ENCODE results near the gene ITGA5. TPM values are rescaled to one million over a fixed set of nuclear protein-coding genes. Genes with fewer than 3 reads are reported as not detected.

ITGA5 gene
- total and polyA plus RNA-seq, 9 of the 15 experiments (the other 6 are each of a cell fraction or from before 2014, with no cell fraction given) = 9.1 to 82.1 (median 47.4) TPM

- H3K4me1 ChIP-seq (replicated peaks in 1 of 2; ENCODE audit: control insufficient read depth in 2 of 2, insufficient read depth in 2 of 2, low read length in 2 of 2) = peaks cover 34 to 43% of the 10 kb centered on the region in 2 experiments
- DNase-seq (ENCODE audit: extremely low read depth in 1 of 4, low spot score in 3 of 4) (no peak), FAIRE-seq (no peak), ATAC-seq (no peak)
- intact Hi-C loops (cut with micrococcal nuclease) (loop anchor here (1.0 to 10.0 kb wide), 6 partner anchors 23 to 375 kb away; partner anchors contain the start of genes CBX5, COPZ1, HNRNPA1 and HOXC10), in situ Hi-C loops (cut with MboI) (loop anchor here (10.0 kb wide), 2 partner anchors 65 to 375 kb away; partner anchors contain the start of gene HOXC10)
- H3K9me3 ChIP-seq (replicated peaks; ENCODE audit: control insufficient read depth, insufficient read depth, low read depth, low read length) = no peaks in the 10 kb centered on the region
- H3K27me3 ChIP-seq (ENCODE audit: control insufficient read depth in 2 of 2, insufficient read depth in 2 of 2, low read length in 2 of 2) = no peaks in the 10 kb centered on the region
- no peaks in the 10 kb centered on the region for H3K36me3 ChIP-seq (ENCODE audit: control insufficient read depth, insufficient read depth, low read length)
- BruUV-seq (replicated peaks) = TSS peak; percentile 91
- H2AFZ ChIP-seq (ENCODE audit: low read depth, low read length) = peak overlapping the region; percentile 79
- H3K9ac ChIP-seq (ENCODE audit: insufficient read depth in 1 of 2, low read depth in 2 of 2, low read length in 2 of 2) = peak overlapping the region; percentile 70 to 72; a peak in 3 of 4 replicates
- WGBS (ENCODE audit: insufficient coverage, low coverage, missing lambda C conversion rate) = 19% methylated on average over 9 of the region's 9 CpGs
- peaks cover 26% of the 10 kb centered on the region; the same call in 2 of the 3 replicates for H3K79me2 ChIP-seq (ENCODE audit: control insufficient read depth, insufficient read depth, low read length)
- ChIA-PET CTCF (ENCODE audit: low intra/inter-chr PET ratio) (interaction anchor here (0.8 to 3.9 kb wide), 10 partner anchors 20 to 144 kb away, joined by 3 to 34 read pairs (median 8); no protein-coding TSS in a partner anchor), POLR2A (interaction anchor here (0.7 to 5.8 kb wide), 22 partner anchors 9 to 140 kb away, joined by 3 to 57 read pairs (median 8); partner anchors contain the start of genes CBX5, COPZ1, HNRNPA1 and NFE2)
- H3K9me1 ChIP-seq (ENCODE audit: control insufficient read depth, insufficient read depth, low read length) = no peaks in the 10 kb centered on the region
- peak overlapping the region; percentile 77 for H3K4me2 ChIP-seq (ENCODE audit: insufficient read depth, low read length)
- H3K4me3 ChIP-seq = peak overlapping the region; percentile 28
- H3K27ac ChIP-seq (ENCODE audit: extremely low read depth, low read depth, low read length) = peak overlapping the region; percentile 89
- H4K20me1 ChIP-seq (replicated peaks; ENCODE audit: control insufficient read depth, insufficient read depth, low read length) = no peaks in the 10 kb centered on the region
- TF ChIP-seq NONO (IDR thresholded peaks at IDR 0.05; ENCODE audit: low read depth in 2 of 2, low read length in 1 of 2) (no peak), MITF (IDR thresholded peaks at IDR 0.05) (no peak), PCBP1 (IDR thresholded peaks at IDR 0.05; ENCODE audit: low read depth, low read length, poor library complexity, severe bottlenecking) (no peak), RBM34 (IDR thresholded peaks at IDR 0.05; ENCODE audit: borderline replicate concordance, insufficient read depth, low read length) (no peak), MCM7 (IDR thresholded peaks at IDR 0.05) (peak in 1 of 2 experiments; percentile 44; a peak in 1 of 4 replicates), EP300 (IDR thresholded peaks at IDR 0.05; ENCODE audit: low read length) (no peak), ZNF41 (CRISPR knock-in tag; conservative IDR thresholded peaks at IDR 0.05) (no peak), PHF20 (IDR thresholded peaks at IDR 0.05; ENCODE audit: partially characterized antibody) (peak; percentile 78), ADNP (tag; IDR thresholded peaks at IDR 0.05) (peak; percentile 100), TBP (optimal IDR thresholded peaks at IDR 0.05; ENCODE audit: low read depth, low read length) (no peak), HDGF (IDR thresholded peaks at IDR 0.05) (peak; percentile 91; the same call in 1 of the 2 replicates), ZNF740 (CRISPR knock-in tag; IDR thresholded peaks at IDR 0.05) (no peak), ZNF740 (tag; IDR thresholded peaks at IDR 0.05) (no peak), MNT (conservative IDR thresholded peaks at IDR 0.05) (0 out of 4 replicates have a peak, but pooled peaks of 1 of the 2 experiments have one; percentile 15)
- TF ChIP-seq, protein P1, sequence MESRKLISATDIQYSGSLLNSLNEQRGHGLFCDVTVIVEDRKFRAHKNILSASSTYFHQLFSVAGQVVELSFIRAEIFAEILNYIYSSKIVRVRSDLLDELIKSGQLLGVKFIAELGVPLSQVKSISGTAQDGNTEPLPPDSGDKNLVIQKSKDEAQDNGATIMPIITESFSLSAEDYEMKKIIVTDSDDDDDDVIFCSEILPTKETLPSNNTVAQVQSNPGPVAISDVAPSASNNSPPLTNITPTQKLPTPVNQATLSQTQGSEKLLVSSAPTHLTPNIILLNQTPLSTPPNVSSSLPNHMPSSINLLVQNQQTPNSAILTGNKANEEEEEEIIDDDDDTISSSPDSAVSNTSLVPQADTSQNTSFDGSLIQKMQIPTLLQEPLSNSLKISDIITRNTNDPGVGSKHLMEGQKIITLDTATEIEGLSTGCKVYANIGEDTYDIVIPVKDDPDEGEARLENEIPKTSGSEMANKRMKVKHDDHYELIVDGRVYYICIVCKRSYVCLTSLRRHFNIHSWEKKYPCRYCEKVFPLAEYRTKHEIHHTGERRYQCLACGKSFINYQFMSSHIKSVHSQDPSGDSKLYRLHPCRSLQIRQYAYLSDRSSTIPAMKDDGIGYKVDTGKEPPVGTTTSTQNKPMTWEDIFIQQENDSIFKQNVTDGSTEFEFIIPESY (CRISPR knock-in tag; IDR thresholded peaks at IDR 0.05) = 0 out of 2 replicates have a peak, but pooled peaks have one; percentile 6
These were observed 59.2 kb downstream of the ITGA5 start for GRCh38 chr12:54359762-54360351.
